ENCODE data around the gene PTGIS. TPM values are rescaled to one million over a fixed set of nuclear protein-coding genes. Genes with fewer than 3 reads are reported as not detected.
A peak's percentile ranks its signal among the peaks of the same experiment; 100 is the strongest.

Gene PTGIS
- total RNA-seq, 1 experiment from 2014 or later, result 20.0 TPM

- H3K23ac ChIP-seq (ENCODE audit: insufficient read length, low read depth, low read length), result no peak overlapping the region
- no peak overlapping the region for H3K14ac ChIP-seq (ENCODE audit: insufficient read depth, low read length)
- Mint-ChIP-seq H3K4me1 (peaks cover 27 to 58% of the 10 kb centered on the region in 2 experiments), H3K36me3 (ENCODE audit: insufficient read depth in 1 of 3, low read depth in 3 of 3) (no peaks in the 10 kb centered on the region; a peak in 1 of 7 replicates), H3K27me3 (ENCODE audit: low read depth) (peaks cover 4% of the 10 kb centered on the region), H3K9me3 (no peaks in the 10 kb centered on the region), H3K4me3 (no peak overlapping the region), H3K27ac (no peak overlapping the region)
- no peaks in the 10 kb centered on the region for H3K9me3 ChIP-seq (ENCODE audit: control insufficient read depth, low read depth, low read length)
- no peak overlapping the region for H3K56ac ChIP-seq (ENCODE audit: insufficient read length, low read depth, low read length)
- no peak overlapping the region for H2BK15ac ChIP-seq (ENCODE audit: low read depth, low read length)
- no peaks in the 10 kb centered on the region for H3K79me1 ChIP-seq (ENCODE audit: insufficient read depth, low read depth, low read length, poor library complexity, severe bottlenecking)
- H2BK12ac ChIP-seq (ENCODE audit: insufficient read length, low read depth, low read length), result no peak overlapping the region
- H3K27me3 ChIP-seq (ENCODE audit: insufficient read depth, low read length), result no peaks in the 10 kb centered on the region; the same call in 1 of the 2 replicates
- no peaks in the 10 kb centered on the region for H4K20me1 ChIP-seq (ENCODE audit: control insufficient read depth, insufficient read depth, insufficient read length)
- no peak overlapping the region for H2AFZ ChIP-seq (ENCODE audit: low read length)
- H3K27ac ChIP-seq (ENCODE audit: insufficient read length, low read depth, low read length), result no peak overlapping the region
- no peaks in the 10 kb centered on the region for H3K79me2 ChIP-seq (ENCODE audit: insufficient read depth, low read length)
- no peak for DNase-seq
- no peak overlapping the region for H2AK5ac ChIP-seq (ENCODE audit: insufficient read length, low read length)
- H3K4me1 ChIP-seq (ENCODE audit: insufficient read depth, low read length), result peaks cover 5% of the 10 kb centered on the region
- no peak overlapping the region for H3K4me2 ChIP-seq (ENCODE audit: insufficient read depth, insufficient read length, low read length)
- H3K9ac ChIP-seq (ENCODE audit: extremely low read depth, insufficient read length, low read length), result no peak overlapping the region
- H4K5ac ChIP-seq (ENCODE audit: insufficient read length, low read depth, low read length), result no peak overlapping the region
- no peak overlapping the region for H3K18ac ChIP-seq (ENCODE audit: insufficient read length, low read depth, low read length)
- H3K23me2 ChIP-seq (ENCODE audit: insufficient read length, low read depth, low read length, poor library complexity, severe bottlenecking), result peaks cover 11% of the 10 kb centered on the region
- no CpG with 5 or more reads among the region's 2 CpGs for WGBS (ENCODE audit: extremely low coverage, insufficient read length, low lambda C conversion rate)
- no peak for TF ChIP-seq CTCF (conservative IDR thresholded peaks at IDR 0.05)
- H4K91ac ChIP-seq (ENCODE audit: insufficient read length, low read depth, low read length), result no peak overlapping the region
- no peak overlapping the region for H2BK5ac ChIP-seq (ENCODE audit: insufficient read length, low read length)
- no peak overlapping the region for H3T11ph ChIP-seq (ENCODE audit: low read length)
- H3K4ac ChIP-seq (ENCODE audit: low read depth, low read length), result no peak overlapping the region
- no peak overlapping the region for H4K8ac ChIP-seq (replicated peaks; ENCODE audit: insufficient read length, low read depth, low read length)
- H2BK120ac ChIP-seq (ENCODE audit: low read depth, low read length, poor library complexity, severe bottlenecking), result no peak overlapping the region
- peak overlapping the region; percentile 34 for H2BK20ac ChIP-seq (ENCODE audit: low read depth, low read length, poor library complexity, severe bottlenecking)
These were observed 3.6 kb upstream of the PTGIS start for GRCh38 chr20:49571553-49571835.

All from H9 (cell line).